ENCODE data around the gene RAB12. TPM values are rescaled to one million over a fixed set of nuclear protein-coding genes. Genes with fewer than 3 reads are reported as not detected.

Gene RAB12
- total RNA-seq, 2 experiments from 2014 or later = 11.8 to 13.7 TPM

- CTCF ChIA-PET = no interaction called here
- POLR2A ChIA-PET = no interaction called here
These were observed 64.3 kb downstream of the RAB12 start for GRCh38 chr18:8673256-8674209.

GRCh38 chr18:8675057-8675456 lies 65.8 kb downstream of the RAB12 start:
- ChIA-PET POLR2A (no interaction called here), CTCF (no interaction called here)

- POLR2A ChIA-PET = interaction anchor here (0.6 kb wide), 1 partner anchor 10 kb away, joined by 3 read pairs; no protein-coding TSS in a partner anchor
- CTCF ChIA-PET = no interaction called here
These were observed 72.0 kb downstream of the RAB12 start for GRCh38 chr18:8681196-8681595.

GRCh38 chr18:8684577-8684976 lies 75.3 kb downstream of the RAB12 start:
- CTCF ChIA-PET = interaction anchor here (0.6 kb wide), 1 partner anchor 120 kb away, joined by 4 read pairs; no protein-coding TSS in a partner anchor
- POLR2A ChIA-PET = no interaction called here

- ChIA-PET CTCF (interaction anchor here (0.7 to 2.1 kb wide), 2 partner anchors 11 to 33 kb away, joined by 3 to 6 read pairs; no protein-coding TSS in a partner anchor), POLR2A (no interaction called here)
These were observed 76.1 kb downstream of the RAB12 start for GRCh38 chr18:8685141-8685913.

GRCh38 chr18:8685914-8686216 lies 76.6 kb downstream of the RAB12 start:
- ChIA-PET POLR2A (no interaction called here), CTCF (interaction anchor here (0.7 to 2.1 kb wide), 2 partner anchors 11 to 34 kb away, joined by 3 to 6 read pairs; no protein-coding TSS in a partner anchor)

- ChIA-PET POLR2A (no interaction called here), CTCF (interaction anchor here (2.1 kb wide), 1 partner anchor 10 kb away, joined by 6 read pairs; no protein-coding TSS in a partner anchor)
These were observed 77.4 kb downstream of the RAB12 start for GRCh38 chr18:8686611-8687010.

GRCh38 chr18:8688216-8688800 lies 79.1 kb downstream of the RAB12 start:
- CTCF ChIA-PET = no interaction called here
- POLR2A ChIA-PET = no interaction called here

- ChIA-PET CTCF (no interaction called here), POLR2A (no interaction called here)
These were observed 79.6 kb downstream of the RAB12 start for GRCh38 chr18:8688816-8689215.

Other genes with a start within 250 kb of the RAB12 start
- gene MTCL1, start 96.1 kb downstream of the RAB12 start, total RNA-seq = 1 to 10 TPM in 1 of 2 experiments, under 1 TPM in 1; 0.92 to 1.1 TPM